ENCODE data around the gene TSC22D4.
A peak's percentile ranks its signal among the peaks of the same experiment; 100 is the strongest.

The TSC22D4 gene

GRCh38 chr7:100492738-100493475, 13.9 kb upstream of the TSC22D4 start:
- DNase-seq: no peak

- DNase-seq: no peak
These were observed 12.2 kb upstream of the TSC22D4 start for GRCh38 chr7:100491192-100491578.

GRCh38 chr7:100490483-100491191, 11.6 kb upstream of the TSC22D4 start:
- DNase-seq: no peak

- DNase-seq: peak; percentile 93
These were observed 10.8 kb upstream of the TSC22D4 start for GRCh38 chr7:100489824-100490223.

GRCh38 chr7:100489121-100489520, 10.1 kb upstream of the TSC22D4 start:
- DNase-seq: no peak

- peak; percentile 16 for DNase-seq
These were observed 9.5 kb upstream of the TSC22D4 start for GRCh38 chr7:100488333-100489095.

- DNase-seq: no peak
These were observed 7.9 kb upstream of the TSC22D4 start for GRCh38 chr7:100486753-100487446.

GRCh38 chr7:100486111-100486636, 7.2 kb upstream of the TSC22D4 start:
- no peak for DNase-seq

GRCh38 chr7:100485471-100485876, 6.5 kb upstream of the TSC22D4 start:
- no peak for DNase-seq

- no peak for DNase-seq
These were observed 5.6 kb upstream of the TSC22D4 start for GRCh38 chr7:100484673-100485045.

GRCh38 chr7:100483722-100484672, 5.0 kb upstream of the TSC22D4 start, which contains the start of gene NYAP1:
Gene NYAP1, plus strand, starts transcription at chr7:100483927. Its CDS starts 1,385 bp downstream, at chr7:100485312.
- DNase-seq: peak; percentile 91

- peak; percentile 81 for DNase-seq
These were observed 4.2 kb upstream of the TSC22D4 start for GRCh38 chr7:100483090-100483721.

- DNase-seq: no peak
These were observed 3.7 kb upstream of the TSC22D4 start for GRCh38 chr7:100482728-100483089.

- no peak for DNase-seq
These were observed 2.5 kb upstream of the TSC22D4 start for GRCh38 chr7:100481466-100481865.

- no peak for DNase-seq
These were observed 1.1 kb downstream of the TSC22D4 start for GRCh38 chr7:100477871-100478267.

GRCh38 chr7:100476903-100477870, 1.8 kb downstream of the TSC22D4 start:
- no peak for DNase-seq

GRCh38 chr7:100476101-100476780, 2.8 kb downstream of the TSC22D4 start:
- DNase-seq: no peak

GRCh38 chr7:100475549-100475948, 3.5 kb downstream of the TSC22D4 start:
- DNase-seq: no peak

GRCh38 chr7:100472854-100473499, 6.0 kb downstream of the TSC22D4 start:
- DNase-seq: no peak

All from femur (tissue), 1 donor.